GM23338 (cell line): Measurements from ENCODE around the gene ANKRD40CL. TPM values are rescaled to one million over a fixed set of nuclear protein-coding genes. Genes with fewer than 3 reads are reported as not detected.

ENCODE experiments used
- ATAC-seq: fragments of 200-7000 bp; cut with Tn5 transposase; 3 replicates; pipeline ENCODE4 v1.9.1; 2020
- DNase-seq: peaks from one replicate; pipeline ENCODE4 v3.0.0-alpha.2; 2015; ENCODE audit warnings: low spot score
- H2AFZ ChIP-seq: fragments of 200-600 bp; sonication (generic); 2 replicates; pipeline ENCODE4 v1.8.0; 2016; ENCODE audit warnings: antibody characterized with exemption, mild to moderate bottlenecking, moderate library complexity
- H3F3A ChIP-seq: fragments of 200-600 bp; sonication (generic); replicated peaks from 2 replicates; pipeline ENCODE4 v1.8.0; 2017; ENCODE audit warnings: antibody characterized with exemption, mixed run types, low read depth
- H3K27ac ChIP-seq: fragments of 200-600 bp; sonication (generic); 2 replicates; pipeline ENCODE4 v1.6.1; 2016; ENCODE audit warnings: low read depth
- H3K27me3 ChIP-seq: fragments of 200-600 bp; sonication (generic); 2 replicates; pipeline ENCODE4 v1.8.0; 2016; ENCODE audit warnings: mild to moderate bottlenecking, mixed run types, moderate library complexity; ENCODE audit not compliant: insufficient read depth
- H3K36me3 ChIP-seq: fragments of 200-600 bp; sonication (generic); 2 replicates; pipeline ENCODE4 v1.8.0; 2016; ENCODE audit warnings: mild to moderate bottlenecking; ENCODE audit not compliant: insufficient read depth
- H3K4me1 ChIP-seq: fragments of 200-600 bp; sonication (generic); 2 replicates; pipeline ENCODE4 v1.8.0; 2016; ENCODE audit warnings: mild to moderate bottlenecking, moderate library complexity; ENCODE audit not compliant: insufficient read depth
- H3K4me2 ChIP-seq: fragments of 200-600 bp; sonication (generic); 2 replicates; pipeline ENCODE4 v1.7.1; 2017; ENCODE audit warnings: mixed run types
- H3K4me3 ChIP-seq: fragments of 200-600 bp; sonication (generic); 2 replicates; pipeline ENCODE4 v1.6.1; 2016; ENCODE audit warnings: mixed run types
- H3K79me2 ChIP-seq: fragments of 200-600 bp; sonication (generic); replicated peaks from 2 replicates; pipeline ENCODE4 v1.8.0; 2017; ENCODE audit warnings: mild to moderate bottlenecking; ENCODE audit not compliant: insufficient read depth
- H3K9me2 ChIP-seq: fragments of 200-600 bp; sonication (generic); 2 replicates; pipeline ENCODE4 v1.8.0; 2017; ENCODE audit not compliant: insufficient read depth
- H4K20me1 ChIP-seq: fragments of 200-600 bp; sonication (generic); replicated peaks from 2 replicates; pipeline ENCODE4 v1.8.0; 2017; ENCODE audit warnings: mild to moderate bottlenecking; ENCODE audit not compliant: insufficient read depth
- H3K27ac Mint-ChIP-seq: 2 replicates; pipeline ENCODE4 v1.8.0; 2020; ENCODE audit warnings: inconsistent platforms, mild to moderate bottlenecking, moderate library complexity, mixed read lengths
- H3K27me3 Mint-ChIP-seq: 3 replicates; pipeline ENCODE4 v1.8.0; 2022; ENCODE audit warnings: low read depth, mild to moderate bottlenecking, moderate library complexity, mixed read lengths, inconsistent platforms; ENCODE audit not compliant: insufficient read depth, poor library complexity
- H3K36me3 Mint-ChIP-seq: 3 replicates; pipeline ENCODE4 v1.8.0; 2021; ENCODE audit warnings: low read depth, mild to moderate bottlenecking, inconsistent platforms, moderate library complexity, mixed read lengths
- H3K4me1 Mint-ChIP-seq: 3 replicates; pipeline ENCODE4 v1.8.0; 2020; ENCODE audit warnings: mild to moderate bottlenecking, inconsistent platforms, mixed read lengths
- H3K4me3 Mint-ChIP-seq: 3 replicates; pipeline ENCODE4 v1.8.0; 2021; ENCODE audit warnings: moderate library complexity, mild to moderate bottlenecking, inconsistent platforms, mixed read lengths
- H3K9me3 Mint-ChIP-seq: 3 replicates; pipeline ENCODE4 v1.8.0; 2020; ENCODE audit warnings: moderate library complexity, mild to moderate bottlenecking, inconsistent platforms, mixed read lengths
- ETS1 ChIP-seq: IDR thresholded peaks from 2 replicates; pipeline ENCODE4 v1.6.1; 2016; ENCODE audit warnings: antibody characterized with exemption
- EZH2 ChIP-seq: fragments of 200-600 bp; sonication (generic); IDR thresholded peaks from one replicate; pipeline ENCODE4 v1.8.0; 2017; ENCODE audit warnings: antibody characterized with exemption, mild to moderate bottlenecking, low read depth; ENCODE audit not compliant: unreplicated experiment
- EZH2phosphoT487 ChIP-seq: fragments of 200-600 bp; sonication (generic); IDR thresholded peaks from one replicate; pipeline ENCODE4 v1.8.1; 2018; ENCODE audit warnings: antibody characterized with exemption; ENCODE audit not compliant: unreplicated experiment
- JUNB ChIP-seq: IDR thresholded peaks from one replicate; pipeline ENCODE4 v1.6.1; 2016; ENCODE audit warnings: antibody characterized with exemption; ENCODE audit not compliant: unreplicated experiment
- POLR2AphosphoS5 ChIP-seq: IDR thresholded peaks from 2 replicates; pipeline ENCODE4 v1.6.1; 2016; ENCODE audit warnings: antibody characterized with exemption, low read depth
- STAT1 ChIP-seq: IDR thresholded peaks from one replicate; pipeline ENCODE4 v1.6.1; 2016; ENCODE audit warnings: antibody characterized with exemption; ENCODE audit not compliant: unreplicated experiment
- ZNF114 ChIP-seq: fragments of 250-450 bp; sonication (Bioruptor Pico); IDR thresholded peaks from 2 replicates; pipeline ENCODE4 v1.5.0; 2020; ENCODE audit warnings: mild to moderate bottlenecking, moderate library complexity
- polyA plus RNA-seq: library from polyadenylated mRNA; unstranded; fragments of >200 nt; fragmentation: Nextera tagmentation; extraction: Ambion mirVana; gene quantifications from 2 replicates; pipeline ENCODE4 v1.2.1, GENCODE V29; 2016
- total RNA-seq: library from RNA; depleted of rRNA; stranded (reverse); fragments of >200 nt; shearing (Covaris generic); gene quantifications from 2 replicates; pipeline ENCODE4 v1.2.3, GENCODE V29; 2014
- TF ChIP-seq, protein P1 (sequence below), 2 experiments: fragments of 200-600 bp in 1 of 2; sonication (generic) in 1 of 2; conservative IDR thresholded peaks; 2 replicates each; pipeline versions ENCODE4 v1.5.1 to v1.6.1; 2016 to 2017; ENCODE audit warnings: antibody characterized with exemption in 2 of 2, low read depth in 2 of 2, mild to moderate bottlenecking in 2 of 2, moderate library complexity in 1 of 2
- TF ChIP-seq, protein P2 (sequence below): IDR thresholded peaks from one replicate; pipeline ENCODE4 v1.6.1; 2018; ENCODE audit warnings: antibody characterized with exemption; ENCODE audit not compliant: unreplicated experiment
- TF ChIP-seq, protein P3 (sequence below): fragments of 250-450 bp; sonication (Bioruptor Pico); IDR thresholded peaks from 2 replicates; pipeline ENCODE4 v1.5.0; 2020; ENCODE audit warnings: mild to moderate bottlenecking, moderate library complexity

ANKRD40CL gene
- total and polyA plus RNA-seq, 2 experiments from 2014 or later, result not detected

DNA sequence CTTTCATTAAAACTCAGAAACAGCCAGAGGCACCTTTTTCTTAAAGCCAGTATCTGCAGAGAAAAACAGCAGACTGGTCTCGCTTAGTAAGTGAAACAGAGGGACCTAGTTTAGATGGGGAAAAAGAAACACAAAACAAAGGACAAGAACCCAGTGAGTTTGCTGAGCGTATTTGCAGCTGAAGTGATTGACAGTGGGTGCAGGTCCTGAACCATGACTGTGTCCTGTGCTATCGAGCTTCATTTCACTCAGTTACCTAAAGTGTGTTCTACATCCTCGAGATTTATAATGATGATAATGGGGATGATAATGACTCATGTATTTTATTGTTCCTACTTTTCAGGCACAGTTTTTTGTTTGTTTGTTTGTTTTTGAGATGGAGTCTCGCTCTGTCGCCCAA lies 36.4 kb upstream of the ANKRD40CL start (continued):
- TF ChIP-seq, protein P1, sequence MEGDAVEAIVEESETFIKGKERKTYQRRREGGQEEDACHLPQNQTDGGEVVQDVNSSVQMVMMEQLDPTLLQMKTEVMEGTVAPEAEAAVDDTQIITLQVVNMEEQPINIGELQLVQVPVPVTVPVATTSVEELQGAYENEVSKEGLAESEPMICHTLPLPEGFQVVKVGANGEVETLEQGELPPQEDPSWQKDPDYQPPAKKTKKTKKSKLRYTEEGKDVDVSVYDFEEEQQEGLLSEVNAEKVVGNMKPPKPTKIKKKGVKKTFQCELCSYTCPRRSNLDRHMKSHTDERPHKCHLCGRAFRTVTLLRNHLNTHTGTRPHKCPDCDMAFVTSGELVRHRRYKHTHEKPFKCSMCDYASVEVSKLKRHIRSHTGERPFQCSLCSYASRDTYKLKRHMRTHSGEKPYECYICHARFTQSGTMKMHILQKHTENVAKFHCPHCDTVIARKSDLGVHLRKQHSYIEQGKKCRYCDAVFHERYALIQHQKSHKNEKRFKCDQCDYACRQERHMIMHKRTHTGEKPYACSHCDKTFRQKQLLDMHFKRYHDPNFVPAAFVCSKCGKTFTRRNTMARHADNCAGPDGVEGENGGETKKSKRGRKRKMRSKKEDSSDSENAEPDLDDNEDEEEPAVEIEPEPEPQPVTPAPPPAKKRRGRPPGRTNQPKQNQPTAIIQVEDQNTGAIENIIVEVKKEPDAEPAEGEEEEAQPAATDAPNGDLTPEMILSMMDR (conservative IDR thresholded peaks at IDR 0.05; ENCODE audit: low read depth in 2 of 2), result no peak
- no peak for TF ChIP-seq ZNF114

GRCh38 chr17:50802609-50803571 lies 35.6 kb upstream of the ANKRD40CL start:
- Histone ChIP-seq H3K4me2 (no peak overlapping the region), H3K27ac (0 out of 2 replicates have a peak overlapping the region, but pooled peaks have one; percentile 66), H2AFZ (peak overlapping the region; percentile 88)

More at GRCh38 chr17:50802609-50803571, 35.6 kb upstream of the ANKRD40CL start:
- no peaks in the 10 kb centered on the region for H3K36me3 ChIP-seq
- 0 out of 2 replicates have a peak, but pooled peaks cover 3% of the 10 kb centered on the region for H3K9me2 ChIP-seq
- no peaks in the 10 kb centered on the region for H3K9me3 Mint-ChIP-seq
- no peaks in the 10 kb centered on the region for H3K36me3 Mint-ChIP-seq
- H3K4me3 Mint-ChIP-seq, result no peak overlapping the region
- peaks cover 4% of the 10 kb centered on the region; the same call in 1 of the 2 replicates for H3K4me1 ChIP-seq
- no peaks in the 10 kb centered on the region for H3K27me3 ChIP-seq
- H4K20me1 ChIP-seq, result no peaks in the 10 kb centered on the region
- no peaks in the 10 kb centered on the region for H3F3A ChIP-seq
- TF ChIP-seq JUNB (no peak), EZH2 (no peak), POLR2AphosphoS5 (no peak), EZH2phosphoT487 (no peak), STAT1 (no peak), ETS1 (no peak)
- TF ChIP-seq, protein P2, sequence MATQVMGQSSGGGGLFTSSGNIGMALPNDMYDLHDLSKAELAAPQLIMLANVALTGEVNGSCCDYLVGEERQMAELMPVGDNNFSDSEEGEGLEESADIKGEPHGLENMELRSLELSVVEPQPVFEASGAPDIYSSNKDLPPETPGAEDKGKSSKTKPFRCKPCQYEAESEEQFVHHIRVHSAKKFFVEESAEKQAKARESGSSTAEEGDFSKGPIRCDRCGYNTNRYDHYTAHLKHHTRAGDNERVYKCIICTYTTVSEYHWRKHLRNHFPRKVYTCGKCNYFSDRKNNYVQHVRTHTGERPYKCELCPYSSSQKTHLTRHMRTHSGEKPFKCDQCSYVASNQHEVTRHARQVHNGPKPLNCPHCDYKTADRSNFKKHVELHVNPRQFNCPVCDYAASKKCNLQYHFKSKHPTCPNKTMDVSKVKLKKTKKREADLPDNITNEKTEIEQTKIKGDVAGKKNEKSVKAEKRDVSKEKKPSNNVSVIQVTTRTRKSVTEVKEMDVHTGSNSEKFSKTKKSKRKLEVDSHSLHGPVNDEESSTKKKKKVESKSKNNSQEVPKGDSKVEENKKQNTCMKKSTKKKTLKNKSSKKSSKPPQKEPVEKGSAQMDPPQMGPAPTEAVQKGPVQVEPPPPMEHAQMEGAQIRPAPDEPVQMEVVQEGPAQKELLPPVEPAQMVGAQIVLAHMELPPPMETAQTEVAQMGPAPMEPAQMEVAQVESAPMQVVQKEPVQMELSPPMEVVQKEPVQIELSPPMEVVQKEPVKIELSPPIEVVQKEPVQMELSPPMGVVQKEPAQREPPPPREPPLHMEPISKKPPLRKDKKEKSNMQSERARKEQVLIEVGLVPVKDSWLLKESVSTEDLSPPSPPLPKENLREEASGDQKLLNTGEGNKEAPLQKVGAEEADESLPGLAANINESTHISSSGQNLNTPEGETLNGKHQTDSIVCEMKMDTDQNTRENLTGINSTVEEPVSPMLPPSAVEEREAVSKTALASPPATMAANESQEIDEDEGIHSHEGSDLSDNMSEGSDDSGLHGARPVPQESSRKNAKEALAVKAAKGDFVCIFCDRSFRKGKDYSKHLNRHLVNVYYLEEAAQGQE, result no peak
- TF ChIP-seq, protein P3, sequence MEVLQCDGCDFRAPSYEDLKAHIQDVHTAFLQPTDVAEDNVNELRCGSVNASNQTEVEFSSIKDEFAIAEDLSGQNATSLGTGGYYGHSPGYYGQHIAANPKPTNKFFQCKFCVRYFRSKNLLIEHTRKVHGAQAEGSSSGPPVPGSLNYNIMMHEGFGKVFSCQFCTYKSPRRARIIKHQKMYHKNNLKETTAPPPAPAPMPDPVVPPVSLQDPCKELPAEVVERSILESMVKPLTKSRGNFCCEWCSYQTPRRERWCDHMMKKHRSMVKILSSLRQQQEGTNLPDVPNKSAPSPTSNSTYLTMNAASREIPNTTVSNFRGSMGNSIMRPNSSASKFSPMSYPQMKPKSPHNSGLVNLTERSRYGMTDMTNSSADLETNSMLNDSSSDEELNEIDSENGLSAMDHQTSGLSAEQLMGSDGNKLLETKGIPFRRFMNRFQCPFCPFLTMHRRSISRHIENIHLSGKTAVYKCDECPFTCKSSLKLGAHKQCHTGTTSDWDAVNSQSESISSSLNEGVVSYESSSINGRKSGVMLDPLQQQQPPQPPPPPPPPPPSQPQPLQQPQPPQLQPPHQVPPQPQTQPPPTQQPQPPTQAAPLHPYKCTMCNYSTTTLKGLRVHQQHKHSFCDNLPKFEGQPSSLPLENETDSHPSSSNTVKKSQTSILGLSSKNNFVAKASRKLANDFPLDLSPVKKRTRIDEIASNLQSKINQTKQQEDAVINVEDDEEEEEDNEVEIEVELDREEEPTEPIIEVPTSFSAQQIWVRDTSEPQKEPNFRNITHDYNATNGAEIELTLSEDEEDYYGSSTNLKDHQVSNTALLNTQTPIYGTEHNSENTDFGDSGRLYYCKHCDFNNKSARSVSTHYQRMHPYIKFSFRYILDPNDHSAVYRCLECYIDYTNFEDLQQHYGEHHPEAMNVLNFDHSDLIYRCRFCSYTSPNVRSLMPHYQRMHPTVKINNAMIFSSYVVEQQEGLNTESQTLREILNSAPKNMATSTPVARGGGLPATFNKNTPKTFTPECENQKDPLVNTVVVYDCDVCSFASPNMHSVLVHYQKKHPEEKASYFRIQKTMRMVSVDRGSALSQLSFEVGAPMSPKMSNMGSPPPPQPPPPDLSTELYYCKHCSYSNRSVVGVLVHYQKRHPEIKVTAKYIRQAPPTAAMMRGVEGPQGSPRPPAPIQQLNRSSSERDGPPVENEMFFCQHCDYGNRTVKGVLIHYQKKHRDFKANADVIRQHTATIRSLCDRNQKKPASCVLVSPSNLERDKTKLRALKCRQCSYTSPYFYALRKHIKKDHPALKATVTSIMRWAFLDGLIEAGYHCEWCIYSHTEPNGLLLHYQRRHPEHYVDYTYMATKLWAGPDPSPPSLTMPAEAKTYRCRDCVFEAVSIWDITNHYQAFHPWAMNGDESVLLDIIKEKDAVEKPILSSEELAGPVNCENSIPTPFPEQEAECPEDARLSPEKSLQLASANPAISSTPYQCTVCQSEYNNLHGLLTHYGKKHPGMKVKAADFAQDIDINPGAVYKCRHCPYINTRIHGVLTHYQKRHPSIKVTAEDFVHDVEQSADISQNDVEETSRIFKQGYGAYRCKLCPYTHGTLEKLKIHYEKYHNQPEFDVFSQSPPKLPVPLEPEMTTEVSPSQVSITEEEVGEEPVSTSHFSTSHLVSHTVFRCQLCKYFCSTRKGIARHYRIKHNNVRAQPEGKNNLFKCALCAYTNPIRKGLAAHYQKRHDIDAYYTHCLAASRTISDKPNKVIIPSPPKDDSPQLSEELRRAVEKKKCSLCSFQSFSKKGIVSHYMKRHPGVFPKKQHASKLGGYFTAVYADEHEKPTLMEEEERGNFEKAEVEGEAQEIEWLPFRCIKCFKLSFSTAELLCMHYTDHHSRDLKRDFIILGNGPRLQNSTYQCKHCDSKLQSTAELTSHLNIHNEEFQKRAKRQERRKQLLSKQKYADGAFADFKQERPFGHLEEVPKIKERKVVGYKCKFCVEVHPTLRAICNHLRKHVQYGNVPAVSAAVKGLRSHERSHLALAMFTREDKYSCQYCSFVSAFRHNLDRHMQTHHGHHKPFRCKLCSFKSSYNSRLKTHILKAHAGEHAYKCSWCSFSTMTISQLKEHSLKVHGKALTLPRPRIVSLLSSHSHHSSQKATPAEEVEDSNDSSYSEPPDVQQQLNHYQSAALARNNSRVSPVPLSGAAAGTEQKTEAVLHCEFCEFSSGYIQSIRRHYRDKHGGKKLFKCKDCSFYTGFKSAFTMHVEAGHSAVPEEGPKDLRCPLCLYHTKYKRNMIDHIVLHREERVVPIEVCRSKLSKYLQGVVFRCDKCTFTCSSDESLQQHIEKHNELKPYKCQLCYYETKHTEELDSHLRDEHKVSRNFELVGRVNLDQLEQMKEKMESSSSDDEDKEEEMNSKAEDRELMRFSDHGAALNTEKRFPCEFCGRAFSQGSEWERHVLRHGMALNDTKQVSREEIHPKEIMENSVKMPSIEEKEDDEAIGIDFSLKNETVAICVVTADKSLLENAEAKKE (CRISPR knock-in tag), result no peak
- peaks cover 16% of the 10 kb centered on the region for H3K4me1 Mint-ChIP-seq
- H3K79me2 ChIP-seq, result no peaks in the 10 kb centered on the region
- no peak for DNase-seq
- no peak for ATAC-seq
- H3K27ac Mint-ChIP-seq, result no peak overlapping the region
- no peak overlapping the region for H3K4me3 ChIP-seq
- peaks cover 3% of the 10 kb centered on the region for H3K27me3 Mint-ChIP-seq
